GM21723 (cell line): ENCODE data around the gene MCCC1.
A peak's percentile ranks its signal among the peaks of the same experiment; 100 is the strongest.
"Not testable (repeated sequence)": the region's sequence is repeated elsewhere in the genome, so short reads cannot be mapped to it uniquely, and the experiment has no call there.

Source experiments
- ATAC-seq: cut with Tn5 transposase; IDR thresholded peaks from one replicate; pipeline ENCODE4 v1.9.1; 2021; ENCODE audit warnings: mild to moderate bottlenecking, moderate library complexity; ENCODE audit not compliant: unreplicated experiment

Gene MCCC1

DNA sequence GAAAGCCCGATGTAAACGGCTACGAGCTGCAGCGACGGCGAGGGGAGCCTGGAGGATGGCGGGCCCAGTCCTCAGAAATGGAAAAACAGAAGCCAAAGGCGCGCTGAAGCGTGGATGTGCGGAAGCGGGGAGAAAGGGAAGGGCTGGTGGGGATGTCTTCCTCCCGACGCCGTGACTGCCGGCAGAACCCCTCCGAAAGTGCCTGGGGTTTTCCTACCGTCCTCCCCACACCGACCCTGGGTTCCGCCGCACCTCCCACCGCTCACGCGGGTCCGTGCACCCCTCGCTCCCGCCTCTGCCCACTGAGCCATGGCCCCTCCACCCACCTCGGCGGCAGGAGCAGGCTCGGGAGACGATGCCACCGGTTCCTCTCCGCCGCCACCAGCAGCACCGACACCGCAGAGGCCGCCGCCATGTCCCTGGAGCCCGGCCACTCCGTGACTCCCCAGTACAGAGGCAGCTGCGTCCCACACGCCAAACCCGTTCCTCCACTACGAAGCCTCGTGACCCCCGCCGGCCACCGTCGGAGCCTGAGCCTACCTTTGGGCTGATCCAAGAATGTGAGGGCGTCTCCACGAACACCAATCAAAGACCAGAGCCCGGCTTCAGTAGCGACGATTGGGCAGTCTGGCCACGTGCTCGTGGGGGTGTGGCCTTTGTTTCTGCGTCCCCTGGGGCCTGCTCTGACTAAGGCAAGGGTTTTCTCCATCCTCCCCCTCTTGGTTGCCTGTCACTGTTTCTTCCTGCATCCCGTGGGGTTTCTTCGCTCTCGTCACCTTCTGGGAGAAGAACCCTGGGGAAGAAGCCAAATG, at the start of gene MCCC1:
TSS of gene MCCC1 (minus strand) at position 471 of the 812 bp plus-strand sequence. CDS start at position 415, 56 bp downstream.
- peak; percentile 99 for ATAC-seq

DNA sequence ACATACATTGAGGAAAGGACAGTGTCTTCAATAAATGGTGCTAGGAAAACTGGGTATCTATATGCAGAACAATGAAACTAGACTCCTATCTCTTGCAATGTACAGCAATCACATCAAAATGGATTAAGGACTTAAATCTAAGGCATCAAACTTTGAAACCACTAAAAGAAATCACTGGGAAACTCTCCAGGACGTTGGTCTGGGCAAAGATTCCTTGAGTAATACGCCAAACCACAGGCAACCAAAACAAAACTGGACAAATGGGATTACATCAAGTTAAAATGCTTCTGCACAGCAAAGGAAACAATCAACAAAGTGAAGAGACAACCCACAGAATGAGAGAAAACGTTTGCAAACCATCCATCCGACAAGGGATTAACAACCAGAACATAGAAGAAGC, 48.8 kb upstream of the MCCC1 start:
- ATAC-seq = no peak

- ATAC-seq = no peak
Observed at GRCh38 chr3:183144363-183144762, 45.1 kb upstream of the MCCC1 start.

DNA sequence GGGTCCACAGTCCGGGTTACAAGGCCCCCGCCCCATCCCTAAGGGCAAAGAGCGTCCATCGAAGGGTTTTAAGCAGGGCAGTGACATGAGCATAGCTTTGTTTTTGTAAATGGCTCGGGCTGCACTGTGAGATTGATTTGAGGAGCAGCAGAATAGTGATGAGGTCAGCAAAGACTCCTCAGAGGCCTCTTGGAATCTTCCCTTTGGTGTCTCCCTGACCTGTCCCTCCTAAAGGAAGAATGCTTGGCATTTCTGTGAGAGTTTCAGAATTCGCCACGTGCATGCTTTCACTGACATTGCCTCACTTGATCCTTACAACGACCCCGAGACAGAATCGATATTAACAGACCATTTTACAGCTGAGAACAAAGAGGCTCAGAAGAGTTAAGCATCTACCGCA, 42.9 kb upstream of the MCCC1 start:
- ATAC-seq = no peak

DNA sequence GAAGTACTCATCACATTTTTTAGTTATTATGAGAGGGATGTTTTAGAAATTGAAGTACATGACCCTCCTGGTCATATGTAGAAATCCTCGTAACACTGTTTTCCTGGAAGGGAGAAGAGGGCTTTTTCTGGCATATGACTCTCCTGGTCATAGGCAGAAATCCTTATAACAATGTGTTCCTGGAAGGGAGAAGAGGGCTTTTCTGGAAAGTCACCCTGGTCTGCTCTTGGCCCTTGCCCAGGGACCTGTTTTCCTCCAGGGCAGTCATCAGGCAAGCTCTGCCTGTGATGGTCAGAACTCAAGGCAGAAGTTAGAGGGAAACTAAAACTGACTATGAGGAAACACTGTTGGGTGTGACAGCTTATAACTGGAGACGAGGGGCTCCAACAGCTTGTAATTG, 35.5 kb upstream of the MCCC1 start:
- no peak for ATAC-seq

DNA sequence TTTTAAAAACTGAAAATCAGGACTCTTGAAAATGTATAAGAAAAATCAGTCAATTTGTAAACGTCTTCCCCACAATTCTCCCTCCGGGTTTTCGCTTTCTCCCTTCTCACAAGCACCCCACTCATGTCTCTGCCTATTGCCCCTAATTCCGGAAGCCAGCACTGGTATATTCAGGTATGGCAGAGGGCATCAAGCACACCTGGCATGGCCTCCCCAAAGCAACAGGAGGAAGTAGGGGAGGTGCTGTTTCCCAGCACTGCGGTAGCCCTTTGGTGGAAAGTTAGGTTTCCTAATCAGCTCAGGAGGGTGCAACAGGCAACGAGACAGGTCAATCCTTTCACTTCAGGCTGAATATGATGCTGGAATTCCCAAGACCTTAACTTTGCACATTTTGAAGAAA, 33.1 kb upstream of the MCCC1 start:
- ATAC-seq = no peak

DNA sequence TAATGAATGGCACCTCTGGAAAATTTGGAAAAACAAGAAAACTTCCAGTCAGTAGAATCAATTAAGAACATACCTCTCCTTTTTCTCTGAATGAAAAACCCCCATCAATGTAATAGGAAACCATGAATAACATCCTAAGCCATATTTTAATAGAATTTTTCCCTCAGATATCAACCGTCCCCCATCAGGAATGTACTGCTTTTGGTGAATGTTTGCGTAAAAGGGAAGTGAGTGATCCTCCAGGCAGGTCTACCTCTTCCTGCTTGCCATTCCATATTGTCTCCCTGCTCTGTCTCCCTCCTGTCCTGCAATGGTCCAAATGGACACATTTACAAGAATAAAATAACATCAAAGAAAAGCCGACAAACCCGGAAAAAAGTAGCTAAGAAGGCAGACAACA, 32.4 kb upstream of the MCCC1 start:
- no peak for ATAC-seq

- ATAC-seq = no peak
Observed at GRCh38 chr3:183131186-183131725, 32.0 kb upstream of the MCCC1 start.

DNA sequence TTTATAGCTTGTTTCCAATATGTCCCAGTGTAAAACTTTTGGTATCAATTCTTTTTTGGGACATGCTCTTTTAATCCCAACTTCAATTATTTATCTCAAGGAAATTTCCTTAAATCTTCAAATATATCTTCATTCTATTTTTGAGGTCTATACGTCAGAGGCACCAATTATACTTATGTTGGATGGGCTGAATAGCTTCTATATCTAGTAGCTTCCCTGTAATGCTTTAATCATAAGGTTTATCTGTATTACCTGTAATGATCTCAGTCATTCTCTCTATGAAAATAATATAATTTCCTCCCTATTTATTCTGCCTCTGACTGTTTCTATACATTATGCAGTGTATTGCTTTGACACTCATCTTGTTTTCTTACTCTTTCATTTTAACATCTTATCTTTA, 29.9 kb upstream of the MCCC1 start:
- ATAC-seq = no peak

DNA sequence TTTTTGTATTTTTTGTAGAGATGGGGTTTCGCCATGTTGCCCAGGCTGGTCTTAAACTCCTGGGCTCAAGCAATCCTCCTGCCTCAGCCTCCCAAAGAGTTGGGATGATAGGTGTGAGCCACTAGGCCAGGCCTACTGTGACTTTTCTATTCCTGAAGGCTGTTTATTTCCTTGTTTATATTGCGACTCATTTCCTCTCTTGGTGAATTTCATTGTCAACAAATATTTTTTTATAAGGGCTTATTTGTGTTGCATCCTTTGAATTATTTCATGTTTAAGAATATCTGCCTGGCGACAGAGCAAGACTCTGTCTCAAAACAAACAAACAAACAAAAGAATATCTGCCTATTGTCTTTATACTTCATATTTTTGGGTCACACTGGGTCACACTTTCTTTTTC, 29.4 kb upstream of the MCCC1 start:
- ATAC-seq = no peak

GRCh38 chr3:183123891-183124290, 24.6 kb upstream of the MCCC1 start:
- no peak for ATAC-seq

GRCh38 chr3:183122257-183122932, 23.1 kb upstream of the MCCC1 start:
- ATAC-seq = no peak

DNA sequence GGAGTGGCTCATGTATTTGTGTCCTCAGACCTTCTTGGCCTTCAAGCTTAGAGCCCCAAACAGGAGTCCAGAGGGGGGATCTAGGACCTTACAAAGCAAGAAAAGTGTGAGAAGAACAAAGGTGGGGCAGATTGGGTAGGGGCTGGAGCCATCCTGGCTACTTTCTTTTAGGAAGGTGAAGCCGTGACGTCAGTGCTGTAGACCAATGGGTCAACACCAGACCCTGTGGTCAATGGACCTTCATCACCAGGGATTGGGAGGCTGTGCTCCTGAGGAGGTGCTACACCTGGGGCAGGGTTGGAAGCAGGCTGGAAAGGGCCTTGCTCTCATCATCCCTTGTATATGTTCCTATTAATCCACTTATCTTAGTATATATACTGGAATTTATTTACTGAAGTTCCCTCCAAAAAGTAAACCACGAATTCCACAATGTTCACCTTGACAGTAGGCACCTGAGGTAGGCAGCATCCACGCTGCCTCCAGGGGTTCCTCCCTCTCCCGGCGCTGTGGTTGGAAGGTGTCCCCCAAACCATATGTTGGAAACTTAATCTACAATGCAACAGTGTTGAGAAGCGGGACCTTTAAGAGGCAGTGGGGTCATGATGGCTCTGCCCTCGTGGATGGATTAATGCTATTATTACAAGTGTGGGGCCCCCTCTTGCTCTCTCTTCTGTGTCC, 21.4 kb upstream of the MCCC1 start:
- ATAC-seq = no peak

DNA sequence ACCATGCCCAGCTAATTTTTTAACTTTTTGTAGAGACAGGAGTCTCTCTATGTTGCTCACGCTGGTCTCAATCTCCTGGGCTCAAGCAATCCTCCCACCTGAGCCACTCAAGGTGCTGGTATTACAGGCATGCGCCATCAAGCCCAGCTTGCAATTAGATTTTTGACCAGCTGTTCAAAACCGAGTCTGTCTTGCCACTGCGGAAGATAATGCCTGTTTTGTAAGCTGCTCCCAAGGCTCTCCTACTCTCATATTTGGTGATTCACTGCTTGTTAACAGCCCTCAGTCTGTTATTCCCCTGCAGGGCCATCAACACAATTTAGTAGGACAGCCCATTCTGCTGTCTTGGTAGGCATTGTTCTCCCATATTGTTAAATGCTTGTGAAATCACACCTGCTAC, 17.8 kb upstream of the MCCC1 start:
- ATAC-seq = no peak

- ATAC-seq = peak; percentile 96
Observed at GRCh38 chr3:183116025-183116614, 16.8 kb upstream of the MCCC1 start.

- no peak for ATAC-seq
Observed at GRCh38 chr3:183114384-183115178, 15.3 kb upstream of the MCCC1 start.

GRCh38 chr3:183109847-183110246, 10.6 kb upstream of the MCCC1 start:
- not testable (repeated sequence) for ATAC-seq

DNA sequence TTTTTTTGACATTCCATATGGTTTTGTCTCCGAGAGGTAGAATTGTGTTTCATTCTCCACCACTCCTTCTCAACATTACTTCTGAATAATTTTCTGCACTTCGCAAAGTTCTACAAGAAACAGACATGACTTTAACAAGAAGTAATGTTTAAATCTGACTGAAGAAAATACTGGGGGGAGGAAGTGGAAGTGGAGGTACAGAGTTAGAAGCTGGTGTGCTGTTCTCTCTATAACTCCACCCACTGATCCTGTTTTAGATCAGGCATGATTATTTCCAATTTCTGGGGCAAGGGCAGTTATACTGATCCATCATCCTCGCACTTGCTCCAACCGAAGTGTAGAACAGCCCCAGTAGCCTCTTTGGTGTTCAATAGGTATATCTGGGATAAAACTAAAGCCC, 9.2 kb upstream of the MCCC1 start:
- no peak for ATAC-seq

GRCh38 chr3:183108001-183108449, 8.7 kb upstream of the MCCC1 start:
- no peak for ATAC-seq

DNA sequence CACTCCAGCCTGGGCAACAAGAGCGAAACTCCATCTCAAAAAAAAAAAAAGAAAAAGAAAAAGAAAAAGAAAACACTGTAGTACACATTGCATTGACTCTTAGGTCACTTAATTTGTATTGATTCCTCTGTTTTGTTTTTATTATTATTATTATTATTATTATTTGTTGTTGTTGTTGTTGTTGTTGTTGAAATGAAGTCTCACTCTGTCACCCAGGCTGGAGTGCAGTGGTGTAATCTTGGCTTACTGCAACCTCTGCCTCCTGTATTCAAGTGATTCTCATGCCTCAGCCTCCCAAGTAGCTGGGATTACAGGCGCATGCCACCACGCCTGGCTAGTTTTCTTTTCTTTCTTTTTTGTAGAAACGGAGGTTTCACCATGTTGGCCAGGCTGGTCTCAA, 8.1 kb upstream of the MCCC1 start:
- ATAC-seq = not testable (repeated sequence)
